GM18517 (cell line): Measurements from ENCODE around the gene LINS1.
"Not testable (repeated sequence)": the region's sequence is repeated elsewhere in the genome, so short reads cannot be mapped to it uniquely, and the experiment has no call there.

Experiments
- ATAC-seq: cut with Tn5 transposase; IDR thresholded peaks from one replicate; pipeline ENCODE4 v1.9.1; 2021; ENCODE audit warnings: mild to moderate bottlenecking, moderate library complexity; ENCODE audit not compliant: unreplicated experiment

Gene LINS1

DNA sequence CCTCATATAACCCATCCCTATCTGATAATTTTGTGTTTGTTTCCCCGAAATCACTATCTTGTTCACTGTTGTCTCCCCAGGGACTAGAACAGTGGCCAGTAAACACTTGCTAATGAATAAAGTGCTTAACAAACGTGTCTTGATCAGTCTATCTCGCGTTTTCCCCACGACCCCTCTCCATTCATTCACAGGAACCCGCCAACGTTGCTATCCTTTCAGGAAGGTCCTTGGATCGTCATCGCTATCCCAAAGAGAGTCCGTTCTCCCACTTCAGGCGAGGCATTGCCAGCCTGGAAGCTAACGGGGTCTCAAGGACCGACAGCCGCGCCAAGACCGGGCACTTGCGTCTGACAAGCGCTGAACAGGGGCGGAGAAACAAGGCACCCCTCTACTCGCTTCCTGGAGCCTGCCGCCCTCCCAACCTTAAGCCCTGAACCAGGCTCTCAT lies 344 bp downstream of the LINS1 start:
- no peak for ATAC-seq

DNA sequence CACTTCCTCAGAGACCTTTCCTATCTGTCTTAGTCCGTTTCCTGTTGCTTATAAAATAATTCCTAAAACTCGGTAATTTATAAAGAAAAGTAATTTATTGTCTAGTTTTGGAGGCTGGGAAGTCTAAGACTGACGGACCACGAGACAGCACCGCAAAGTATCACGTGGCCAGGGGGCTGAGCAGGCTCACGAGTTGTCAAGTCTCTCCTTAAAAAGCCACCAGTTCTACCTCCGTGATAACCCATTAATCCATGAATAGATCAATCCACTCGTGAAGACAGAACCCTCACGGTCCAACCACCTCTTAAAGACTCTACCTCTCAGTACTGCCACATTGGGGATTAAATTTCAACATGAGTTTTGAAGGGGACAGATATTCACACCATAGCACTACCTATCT lies 821 bp downstream of the LINS1 start:
- ATAC-seq: no peak

DNA sequence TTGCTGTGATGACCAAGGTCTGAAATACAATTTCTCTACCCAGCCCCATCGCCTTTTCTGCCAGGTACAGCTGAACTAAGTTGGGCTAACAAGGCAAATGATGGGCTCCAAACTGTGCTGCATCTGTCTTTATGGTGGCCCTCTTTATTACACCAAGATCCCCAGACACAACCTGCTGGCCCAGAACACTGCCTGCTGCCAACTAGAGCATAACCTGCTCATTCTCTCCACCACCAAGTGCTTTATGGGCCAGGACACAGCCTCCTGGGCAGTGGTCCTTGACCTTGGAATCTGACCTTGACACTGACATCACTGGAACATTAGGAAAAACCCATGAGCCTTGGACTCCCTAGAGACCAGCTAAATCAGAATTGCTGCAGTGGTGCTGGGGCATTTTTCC lies 3.3 kb downstream of the LINS1 start:
- ATAC-seq: no peak

GRCh38 chr15:100597862-100598261 lies 4.1 kb downstream of the LINS1 start:
- ATAC-seq: no peak

DNA sequence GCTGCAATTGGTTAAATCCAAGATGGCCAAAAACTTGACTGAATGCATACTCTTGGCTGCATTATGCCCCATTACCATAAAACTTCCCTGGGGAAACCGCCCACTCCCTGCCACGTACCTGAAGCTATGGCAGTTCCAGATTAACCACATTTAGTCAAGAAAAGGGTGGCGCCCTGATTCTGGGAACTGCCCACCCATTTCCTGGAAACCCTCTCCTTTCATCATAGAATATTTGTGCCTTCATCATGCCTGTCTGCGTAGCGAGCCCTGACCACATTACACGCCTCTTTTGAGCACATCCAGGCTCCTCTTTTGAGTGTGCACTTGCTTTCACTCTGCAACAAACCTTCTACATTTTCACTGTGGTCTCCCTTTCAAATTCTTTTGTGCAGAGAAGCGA lies 5.2 kb downstream of the LINS1 start:
- ATAC-seq: peak; percentile 70

DNA sequence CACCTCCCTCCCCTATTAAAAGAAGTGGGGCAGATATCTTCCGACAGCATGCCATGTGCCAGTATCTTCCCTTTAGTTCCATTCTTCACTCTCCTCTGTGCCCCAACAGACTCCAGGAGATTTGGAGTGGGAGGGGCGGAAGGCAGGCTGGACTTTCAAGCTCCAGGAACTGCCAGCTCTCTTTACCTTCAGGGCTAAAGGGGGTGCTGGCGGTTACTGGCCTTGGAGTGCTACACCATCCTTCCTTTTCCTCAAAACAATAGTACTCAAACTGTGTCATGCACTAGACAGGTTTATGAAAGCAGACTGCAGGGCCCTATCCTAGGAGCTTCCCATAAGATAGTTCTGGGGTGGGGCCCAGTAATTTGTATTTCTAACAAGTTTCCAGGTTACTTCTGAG lies 6.0 kb downstream of the LINS1 start:
- ATAC-seq: no peak

DNA sequence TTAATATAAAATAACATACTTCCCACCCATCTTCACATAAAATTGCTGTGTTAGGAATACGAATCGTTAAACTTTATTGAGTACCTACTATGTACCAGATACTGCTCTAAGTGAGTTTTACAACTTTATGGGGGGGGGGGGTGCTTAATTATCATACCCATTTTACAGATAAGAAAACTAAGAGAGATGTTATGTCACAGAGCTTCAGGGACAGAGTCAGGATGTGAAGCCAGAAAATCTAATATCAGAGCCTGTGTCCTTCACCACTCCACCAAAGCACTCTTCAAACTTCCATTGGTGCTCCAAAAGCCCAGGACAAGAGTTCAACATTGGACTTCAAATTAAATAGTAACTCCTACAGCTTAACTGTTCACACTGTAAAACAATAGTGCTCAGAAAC lies 8.6 kb downstream of the LINS1 start:
- no peak for ATAC-seq

DNA sequence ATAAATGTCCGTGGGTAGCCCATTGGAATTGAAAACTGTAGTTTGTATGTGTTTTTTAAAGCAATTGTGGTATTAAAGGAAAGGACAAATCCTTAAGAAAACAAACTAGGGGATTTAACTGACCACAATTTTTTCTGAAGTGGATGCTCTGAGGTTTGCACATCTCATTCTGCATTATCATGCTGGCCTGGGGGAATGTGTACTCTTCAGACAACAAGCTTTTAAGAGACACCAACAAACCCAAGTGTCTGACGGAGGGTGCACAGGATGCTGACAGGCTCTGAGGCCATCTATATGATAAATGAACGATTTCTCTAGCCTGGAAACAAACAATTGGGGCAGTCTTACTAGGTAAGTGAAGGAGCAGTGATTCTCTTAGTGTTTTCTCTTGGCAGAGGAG lies 9.1 kb downstream of the LINS1 start:
- no peak for ATAC-seq

GRCh38 chr15:100591835-100592234 lies 10.1 kb downstream of the LINS1 start:
- ATAC-seq: no peak

DNA sequence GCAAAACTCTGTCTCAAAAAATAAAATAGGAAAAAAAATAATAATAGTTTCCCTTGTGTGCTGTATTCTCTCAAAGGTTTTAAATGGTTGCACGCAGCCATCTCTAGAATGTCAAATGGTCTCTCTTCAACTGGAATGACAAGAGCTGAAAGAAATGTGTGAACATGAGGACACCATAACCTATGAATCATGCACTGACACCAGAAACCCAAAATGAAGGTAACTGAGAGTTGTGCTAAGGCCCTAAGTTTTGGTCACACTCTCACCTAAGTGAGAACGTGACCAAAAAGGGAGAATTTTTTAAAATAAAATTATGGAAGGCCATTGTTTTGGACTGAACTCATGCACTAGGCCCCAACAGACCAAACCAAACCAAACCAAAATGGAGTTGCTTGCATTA lies 10.8 kb downstream of the LINS1 start:
- ATAC-seq: not testable (repeated sequence)

- ATAC-seq: no peak
Observed at GRCh38 chr15:100588638-100589242, 13.2 kb downstream of the LINS1 start.

- no peak for ATAC-seq
Observed at GRCh38 chr15:100580414-100580813, 21.6 kb downstream of the LINS1 start.

- no peak for ATAC-seq
Observed at GRCh38 chr15:100573526-100573925, 28.5 kb downstream of the LINS1 start.

- ATAC-seq: no peak
Observed at GRCh38 chr15:100572362-100572983, 29.5 kb downstream of the LINS1 start.

DNA sequence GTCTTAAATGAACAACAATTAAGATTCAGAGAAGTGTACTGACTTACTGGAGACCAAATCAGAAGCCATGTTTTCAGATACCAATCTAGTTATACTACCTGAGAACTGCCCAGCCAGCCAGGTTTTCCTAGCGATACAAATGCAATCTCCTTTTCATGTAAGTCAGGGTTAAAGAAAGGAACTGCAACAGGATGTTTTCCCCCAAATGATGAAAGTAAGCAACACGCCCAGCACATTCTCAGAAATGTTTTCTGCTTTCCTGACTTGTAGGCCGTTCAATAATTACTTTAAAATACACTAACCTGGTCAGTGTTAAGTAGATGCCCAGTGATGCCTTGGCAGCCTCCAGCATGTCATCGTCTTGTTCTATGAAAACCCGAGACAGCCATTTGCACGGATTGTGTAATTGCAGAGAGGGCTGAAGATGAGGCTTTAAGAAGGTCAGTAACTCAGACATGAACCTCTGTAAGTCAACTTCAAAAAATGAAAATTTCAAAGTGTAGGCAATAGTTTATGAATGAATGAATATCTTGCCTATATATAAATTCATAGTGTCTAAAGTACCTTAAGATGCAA lies 30.3 kb downstream of the LINS1 start:
- no peak for ATAC-seq

DNA sequence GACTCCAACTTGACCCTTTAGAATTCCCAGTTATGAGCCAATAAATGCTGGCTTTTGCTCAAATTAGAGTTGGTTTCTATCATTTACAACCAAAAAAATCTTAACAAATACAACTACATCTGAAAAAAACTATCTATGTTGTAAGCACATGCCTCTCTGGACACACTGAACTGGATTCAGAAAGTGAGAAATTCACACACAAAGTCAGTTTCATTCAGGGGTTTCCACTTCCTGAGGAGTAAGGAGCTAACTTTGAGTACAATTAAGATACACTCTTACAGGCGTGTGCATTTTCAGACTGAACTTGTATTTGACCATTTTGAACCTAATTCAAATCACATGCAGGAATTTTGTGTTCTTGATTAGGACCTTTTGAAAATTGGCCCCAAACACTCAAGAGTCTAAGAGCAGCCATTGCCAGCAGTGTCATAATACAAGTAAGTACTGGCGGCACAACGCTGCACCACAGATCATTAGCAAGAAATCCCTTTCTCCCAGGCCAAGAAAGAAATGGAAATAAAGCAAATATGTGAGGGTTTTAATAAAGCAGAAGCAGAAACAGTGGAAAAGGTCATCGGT lies 31.2 kb downstream of the LINS1 start:
- peak; percentile 61 for ATAC-seq

DNA sequence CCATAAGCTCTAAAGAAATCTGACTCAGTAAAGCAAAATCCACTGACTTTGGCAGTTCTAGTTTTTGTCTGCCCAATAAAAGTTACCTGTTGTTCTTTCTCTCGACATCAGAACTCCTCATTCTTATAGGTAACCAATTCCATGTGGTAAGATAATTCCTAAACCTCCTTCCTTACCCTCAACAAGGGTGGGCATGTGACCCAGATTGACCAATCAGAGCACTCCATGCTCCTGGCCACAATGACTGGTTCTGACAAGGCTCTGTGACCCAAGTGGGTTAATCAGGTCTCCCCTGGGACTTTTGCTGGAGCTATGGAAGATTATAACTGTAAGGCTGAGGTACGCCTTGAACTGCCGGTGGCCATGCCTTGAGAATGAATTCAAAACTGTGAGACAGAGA lies 31.7 kb downstream of the LINS1 start:
- ATAC-seq: no peak

- ATAC-seq: no peak
Observed at GRCh38 chr15:100569391-100569790, 32.6 kb downstream of the LINS1 start.

DNA sequence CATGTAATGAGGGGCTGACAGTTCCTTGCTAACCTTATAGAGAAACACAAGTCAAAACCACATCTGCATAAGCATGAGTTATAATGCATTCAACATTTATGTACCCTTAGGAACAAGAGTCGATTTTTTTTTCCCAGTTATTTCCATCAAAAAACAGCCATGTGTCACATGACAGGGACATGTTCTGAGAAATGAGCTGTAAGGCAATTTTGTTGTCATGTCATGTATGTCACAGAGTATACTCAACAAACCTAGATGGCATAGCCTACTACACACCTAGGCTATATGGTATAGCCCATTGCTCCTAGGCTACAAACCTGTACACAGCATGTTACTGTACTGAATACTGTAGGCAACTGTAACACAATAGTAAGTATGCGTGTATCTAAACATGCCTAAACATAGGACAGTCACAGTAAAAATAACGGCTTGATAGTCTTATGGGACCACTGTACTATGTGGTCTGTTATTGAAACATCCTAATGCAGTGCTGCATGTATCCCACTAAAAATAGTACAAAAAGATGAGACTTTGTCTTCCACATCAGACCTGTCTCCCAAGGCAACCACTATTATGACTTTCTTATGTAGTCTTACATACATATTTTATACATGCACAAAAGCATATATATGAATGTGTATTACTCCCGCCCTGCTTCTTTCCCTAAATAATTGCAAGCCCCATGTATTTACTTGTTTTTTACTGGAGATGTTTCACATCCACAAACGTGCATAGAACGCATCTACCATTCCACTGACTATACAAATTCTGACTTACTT lies 34.9 kb downstream of the LINS1 start:
- ATAC-seq: no peak

- ATAC-seq: no peak
Observed at GRCh38 chr15:100565591-100565990, 36.4 kb downstream of the LINS1 start.

DNA sequence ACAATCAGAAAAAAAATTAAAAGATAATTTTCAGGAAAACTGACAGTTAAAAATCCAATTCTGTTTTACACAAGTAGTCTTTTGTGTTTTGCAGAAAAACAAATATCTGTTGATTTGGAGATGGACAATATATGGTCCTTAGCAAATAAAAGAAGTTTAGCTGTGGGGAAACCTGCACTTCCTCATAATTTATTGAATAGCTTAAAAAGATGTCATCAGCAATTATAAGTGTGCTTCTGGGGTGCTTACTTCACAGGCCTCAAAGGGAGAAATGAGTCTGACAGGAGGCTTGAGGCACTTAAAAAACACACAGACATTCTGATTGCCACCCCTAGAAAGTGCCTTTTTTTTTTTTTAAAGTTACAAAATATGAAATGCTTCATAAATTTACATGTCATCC lies 41.7 kb downstream of the LINS1 start:
- no peak for ATAC-seq

DNA sequence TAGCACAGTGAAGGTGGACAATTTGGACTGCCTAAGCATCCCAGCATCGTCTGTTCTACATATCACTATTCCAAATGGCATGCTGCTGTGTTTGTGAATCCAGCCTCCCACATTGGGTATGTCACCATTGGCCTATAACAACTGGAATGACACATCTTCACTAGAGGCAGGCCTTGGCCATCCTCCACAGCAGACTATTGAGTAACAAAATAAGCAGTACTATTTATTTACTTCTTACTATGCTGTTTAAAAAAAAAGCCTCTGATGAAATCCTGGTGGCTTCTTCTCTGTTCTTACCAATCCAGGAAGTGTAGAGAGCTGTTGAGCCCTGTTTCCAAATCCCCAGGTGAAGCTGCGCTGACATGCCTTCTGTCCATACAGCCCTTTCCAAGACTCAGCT lies 42.7 kb downstream of the LINS1 start:
- ATAC-seq: no peak
